RPMI7951 (cell line): ENCODE measurements around the gene FUT3. TPM values are rescaled to one million over a fixed set of nuclear protein-coding genes. Genes with fewer than 3 reads are reported as not detected.
"Not testable (repeated sequence)": the region's sequence is repeated elsewhere in the genome, so short reads cannot be mapped to it uniquely, and the experiment has no call there.

Experiments
- DNase-seq: peaks from one replicate; pipeline ENCODE4 v3.0.0-alpha.2; 2012; ENCODE audit warnings: low read depth
- total RNA-seq: library from RNA; depleted of rRNA; stranded (reverse); fragments of >200 nt; shearing (Covaris generic); gene quantifications from 2 replicates; pipeline ENCODE4 v1.2.3, GENCODE V29; 2014

FUT3 gene
- total RNA-seq, 1 experiment from 2014 or later: not detected

- DNase-seq: peak; percentile 15
These were observed 31.2 kb upstream of the FUT3 start for GRCh38 chr19:5882421-5882968.

- DNase-seq: no peak
These were observed 30.5 kb upstream of the FUT3 start for GRCh38 chr19:5881543-5882299.

GRCh38 chr19:5880604-5881078 lies 29.4 kb upstream of the FUT3 start:
- DNase-seq: peak; percentile 28

GRCh38 chr19:5880196-5880595 lies 28.9 kb upstream of the FUT3 start:
- DNase-seq: no peak

- DNase-seq: no peak
These were observed 26.6 kb upstream of the FUT3 start for GRCh38 chr19:5877882-5878281.

- no peak for DNase-seq
These were observed 26.2 kb upstream of the FUT3 start for GRCh38 chr19:5877427-5877826.

DNA sequence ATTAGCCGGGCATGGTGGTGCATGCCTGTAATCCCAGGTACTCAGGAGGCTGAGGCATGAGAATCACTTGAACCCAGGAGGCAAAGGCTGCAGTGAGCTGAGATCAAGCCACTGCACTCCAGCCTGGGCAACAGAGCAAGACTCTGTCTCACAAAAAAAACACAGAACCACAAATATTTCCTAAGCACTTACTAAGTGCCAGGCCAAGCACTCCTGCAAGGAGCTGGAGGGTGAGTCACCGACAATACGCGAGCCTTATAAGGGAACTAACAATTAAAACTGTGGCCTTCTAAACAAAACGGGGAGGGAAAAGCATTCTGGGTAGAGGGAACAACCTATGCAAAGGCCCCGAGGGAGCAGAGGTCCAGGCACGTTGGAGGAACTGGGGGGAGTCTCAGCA lies 23.2 kb upstream of the FUT3 start:
- peak; percentile 65 for DNase-seq

DNA sequence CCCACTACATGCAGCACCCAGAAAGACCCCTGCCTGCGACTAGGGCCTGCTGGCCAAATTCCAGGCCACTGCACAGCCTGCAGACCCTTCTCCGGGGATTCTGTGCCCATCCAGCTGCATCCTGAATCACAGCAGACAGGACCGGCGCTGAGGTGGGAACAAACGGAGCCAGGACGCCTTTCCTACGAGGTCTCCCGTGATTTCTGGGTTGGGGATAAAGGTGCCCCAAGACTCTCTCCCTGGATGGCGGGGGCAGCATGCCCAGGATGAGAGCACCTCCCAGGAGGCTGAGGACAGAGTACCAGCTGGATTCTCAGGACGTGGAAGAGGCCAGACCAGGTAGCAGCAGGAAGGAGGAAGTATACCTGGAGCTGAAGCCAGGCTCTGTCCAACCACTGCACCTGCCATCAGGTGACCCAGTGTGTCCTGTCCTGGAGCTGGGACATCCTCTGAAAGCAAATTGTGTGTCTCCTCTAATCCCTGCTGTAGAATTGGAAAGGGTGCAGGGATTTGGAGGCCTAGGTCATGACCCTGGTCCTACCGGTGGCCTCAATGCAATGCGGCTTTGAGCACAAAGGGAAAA lies 22.5 kb upstream of the FUT3 start:
- no peak for DNase-seq

DNA sequence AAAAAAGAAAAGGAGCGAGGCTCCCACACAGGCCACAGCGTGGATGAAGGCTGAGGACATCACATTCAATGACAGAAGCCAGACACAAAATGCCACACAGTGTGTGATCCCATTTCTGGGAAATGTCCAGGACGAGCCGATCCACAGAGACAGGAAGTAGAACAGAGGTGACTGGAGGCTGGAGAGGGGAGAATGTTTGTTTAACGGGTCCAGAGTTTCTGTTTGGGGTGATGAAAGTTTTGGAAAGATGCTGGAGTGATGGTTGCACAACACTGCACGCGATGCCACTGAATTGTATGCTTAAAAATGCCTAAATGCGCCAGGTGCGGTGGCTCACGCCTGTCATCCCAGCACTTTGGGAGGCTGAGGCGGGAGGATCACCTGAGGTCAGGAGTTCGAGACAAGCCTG lies 19.7 kb upstream of the FUT3 start:
- no peak for DNase-seq

DNA sequence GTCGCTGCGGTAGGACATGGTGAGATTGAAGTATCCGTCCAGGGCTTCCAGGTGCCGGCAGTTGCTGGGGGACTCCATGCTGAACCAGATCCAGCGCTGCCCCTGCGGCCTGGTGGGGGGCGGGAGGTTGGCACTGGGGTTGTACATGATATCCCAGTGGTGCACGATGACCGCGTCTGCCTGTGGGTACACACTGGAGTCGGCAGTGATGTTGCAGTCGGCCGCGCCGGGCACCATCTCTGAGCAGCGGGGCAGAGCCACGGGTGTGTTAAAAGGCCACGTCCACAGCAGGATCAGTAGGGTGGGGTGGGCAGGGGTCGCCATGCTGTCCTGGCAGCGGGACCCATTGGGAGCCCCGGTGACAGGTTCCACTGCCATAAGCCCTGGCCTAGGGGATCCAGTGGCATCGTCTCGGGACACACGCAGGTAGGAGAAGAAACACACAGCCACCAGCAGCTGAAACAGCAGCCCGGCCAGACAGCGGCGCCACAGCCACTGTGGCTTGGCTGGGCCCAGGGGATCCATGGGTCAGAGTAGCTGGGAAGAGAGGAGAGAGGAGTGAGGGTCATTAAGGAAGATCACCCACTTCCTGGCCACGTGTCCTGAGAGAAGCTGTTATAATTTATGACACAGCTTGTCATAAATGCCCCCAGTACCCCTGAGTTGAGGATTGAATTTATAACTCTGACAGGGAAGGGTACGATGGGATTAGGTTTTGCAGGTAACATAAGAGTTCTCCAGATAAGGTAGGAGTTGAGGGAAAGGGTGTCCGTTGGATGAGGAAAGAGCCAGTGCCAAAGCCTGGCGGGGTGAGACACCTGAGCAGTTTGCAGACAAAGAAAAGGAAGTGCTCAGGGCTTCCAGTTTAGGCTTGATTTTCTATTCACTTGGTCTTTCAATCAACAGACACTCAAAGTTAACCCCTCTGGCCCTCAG lies 16.2 kb upstream of the FUT3 start:
- no peak for DNase-seq

GRCh38 chr19:5865772-5866171 lies 14.5 kb upstream of the FUT3 start:
- no peak for DNase-seq

DNA sequence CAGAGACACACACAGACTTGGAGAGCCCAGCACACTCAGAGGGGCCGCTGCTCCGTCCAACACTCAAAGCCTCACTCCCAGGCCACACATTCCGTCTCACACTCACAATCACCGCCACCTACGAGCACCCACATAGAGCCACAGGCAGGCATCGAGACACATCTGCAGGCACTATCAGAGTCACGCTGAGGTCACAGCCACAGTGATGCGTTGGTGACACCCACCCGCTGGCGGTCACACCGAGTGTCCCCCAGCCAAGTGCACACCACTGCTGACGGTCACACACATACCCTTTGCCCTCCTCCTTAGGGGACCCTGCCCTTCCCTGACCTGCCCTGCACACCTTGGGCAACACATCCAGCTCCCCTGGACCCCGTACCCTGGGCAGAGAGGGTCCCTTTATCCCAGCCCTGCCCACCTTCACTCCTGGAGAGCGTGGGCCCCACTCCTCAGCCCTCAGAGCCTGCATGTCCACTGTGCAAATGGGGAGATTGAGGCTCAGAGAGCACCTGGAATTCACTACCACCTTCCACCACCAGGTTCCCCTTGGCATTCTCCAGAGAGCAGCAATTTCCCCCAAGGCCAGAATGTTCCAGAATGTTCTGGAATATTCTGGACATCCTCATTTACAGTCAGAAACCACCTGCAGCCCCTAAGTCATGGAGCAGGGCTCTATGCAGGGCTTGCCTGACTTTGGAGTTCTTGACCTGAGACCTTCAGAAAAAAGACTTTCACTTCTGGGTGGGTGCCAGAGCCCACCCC lies 13.7 kb upstream of the FUT3 start:
- no peak for DNase-seq

DNA sequence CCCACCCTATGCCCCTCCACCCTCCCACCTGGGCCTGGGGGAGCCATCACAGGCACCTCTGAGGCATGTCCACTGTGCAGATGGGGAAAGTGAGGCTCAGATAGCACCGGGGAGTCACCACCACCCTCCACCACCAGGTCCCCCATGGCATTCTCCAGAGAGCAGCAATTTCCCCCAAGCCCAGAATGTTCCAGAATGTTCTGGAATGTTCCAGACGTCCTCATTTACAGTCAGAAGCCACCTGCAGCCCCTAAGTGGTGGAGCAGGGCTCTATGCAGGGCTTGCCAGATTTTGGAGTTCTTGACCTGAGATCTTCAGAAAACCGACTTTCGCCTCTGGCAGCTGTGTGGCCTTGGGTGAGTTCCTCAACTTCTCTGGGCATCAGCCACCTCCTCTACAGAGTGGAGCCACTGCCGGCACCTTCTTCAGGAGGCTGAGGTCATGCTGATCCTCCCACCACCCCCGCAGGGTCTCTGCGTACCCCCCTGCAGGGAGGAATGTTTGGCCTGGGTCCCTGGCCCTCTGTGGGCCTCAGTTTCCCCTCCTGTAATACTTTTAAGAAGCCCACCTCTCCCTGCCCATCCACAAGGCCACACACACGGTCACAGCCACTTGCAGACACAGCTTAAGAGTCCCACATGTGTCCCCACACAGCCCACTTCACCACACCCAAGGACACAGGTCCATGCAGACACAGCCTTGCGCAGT lies 12.9 kb upstream of the FUT3 start:
- DNase-seq: no peak

GRCh38 chr19:5863030-5863665 lies 11.9 kb upstream of the FUT3 start:
- no peak for DNase-seq

GRCh38 chr19:5857203-5858081 lies 6.2 kb upstream of the FUT3 start:
- no peak for DNase-seq

- DNase-seq: not testable (repeated sequence)
These were observed 3.9 kb upstream of the FUT3 start for GRCh38 chr19:5855151-5855550.

GRCh38 chr19:5854121-5854520 lies 2.9 kb upstream of the FUT3 start:
- not testable (repeated sequence) for DNase-seq

- peak; percentile 25 for DNase-seq
These were observed 431 bp downstream of the FUT3 start for GRCh38 chr19:5850743-5851293.

GRCh38 chr19:5850189-5850588 lies 1.1 kb downstream of the FUT3 start:
- no peak for DNase-seq
